Activated CD4-positive, alpha-beta T cell treated with anti-CD3 and anti-CD28 coated beads, Interleukin-2, amount 50 U/mL, for 4 hours (primary cell): ENCODE results near the gene MTSS2.

Experiments used
- DNase-seq, 2 experiments: peaks; one replicate each; pipeline ENCODE4 v3.0.0-alpha.2; 2020

The MTSS2 gene

DNA sequence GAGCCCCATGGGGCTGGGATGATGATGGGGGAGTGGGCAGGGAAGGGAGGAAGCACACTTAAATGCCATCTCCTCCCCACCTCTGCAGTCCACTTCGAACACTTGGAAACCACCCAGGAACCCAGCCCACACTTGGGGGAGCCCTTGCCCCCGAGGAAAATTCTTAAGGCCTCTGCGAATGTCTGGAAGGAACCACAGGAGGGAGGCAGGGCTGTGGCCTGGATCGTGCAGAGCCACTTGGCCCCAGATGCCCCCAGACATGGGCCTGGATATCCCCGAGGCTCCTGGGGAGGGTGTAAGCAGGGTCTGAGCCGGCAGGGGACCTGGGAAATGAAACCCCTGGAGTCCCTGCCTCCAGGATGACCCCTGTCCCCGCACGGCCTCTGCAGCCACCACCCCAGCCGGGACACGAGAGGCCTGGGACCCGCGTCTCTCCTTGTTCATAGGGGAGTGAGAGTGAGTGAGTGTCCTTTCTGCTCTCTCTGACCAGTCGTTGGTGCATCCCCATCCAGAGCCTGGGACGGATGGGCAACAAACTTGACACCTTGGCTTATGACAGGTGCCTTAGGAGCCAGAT is 11.8 kb upstream of the MTSS2 start:
- DNase-seq: no peak

DNA sequence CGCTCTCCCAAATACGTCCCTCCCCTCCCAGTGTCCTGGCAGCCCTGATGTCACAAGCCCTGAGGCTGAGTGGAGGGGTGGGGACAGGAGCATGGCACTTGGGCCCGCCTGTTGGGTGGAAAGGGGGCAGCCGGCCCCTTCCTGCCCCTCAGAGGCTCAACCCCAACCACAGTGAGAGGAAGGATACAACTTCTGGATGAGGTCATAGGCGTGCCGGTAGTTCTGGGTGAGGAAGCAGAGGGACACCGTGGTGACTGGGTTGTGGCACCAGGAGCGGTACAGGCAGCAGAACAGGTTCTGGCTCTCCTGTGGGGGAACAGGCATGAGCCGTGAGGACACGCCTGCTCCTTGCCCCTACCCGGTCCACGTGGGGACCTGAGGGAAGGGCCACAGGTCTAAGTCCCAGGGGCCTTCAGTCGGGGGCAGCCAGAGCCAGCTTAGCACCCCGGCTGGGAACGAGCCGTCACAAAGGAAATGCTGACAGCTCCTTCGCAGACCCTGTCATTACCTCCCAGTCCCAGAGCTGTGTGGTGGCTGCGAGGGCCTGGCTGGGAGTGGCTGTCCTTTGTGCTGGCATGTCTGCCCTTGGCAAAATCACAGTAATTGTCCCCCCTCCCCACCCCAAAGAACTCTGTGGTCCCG is 11.2 kb upstream of the MTSS2 start:
- no peak for DNase-seq

DNA sequence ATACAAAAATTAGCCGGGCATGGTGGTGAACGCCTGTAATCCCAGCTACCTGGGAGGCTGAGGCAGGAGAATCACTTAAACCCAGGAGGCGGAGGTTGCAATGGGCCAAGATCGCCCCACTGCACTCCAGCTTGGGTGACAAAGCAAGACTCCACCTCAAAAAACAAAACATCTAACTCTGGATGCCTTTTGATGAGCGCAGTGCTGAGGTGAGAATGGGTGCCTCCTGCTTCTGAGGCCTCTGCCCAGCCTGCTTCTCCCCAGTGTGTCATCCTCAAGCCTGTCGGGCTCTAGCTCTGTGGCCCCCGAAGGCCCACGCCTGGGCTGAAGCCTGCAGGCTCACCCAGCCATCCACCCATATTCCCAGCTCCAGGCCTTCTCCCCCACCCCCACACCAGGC is 10.5 kb upstream of the MTSS2 start:
- DNase-seq: no peak

DNA sequence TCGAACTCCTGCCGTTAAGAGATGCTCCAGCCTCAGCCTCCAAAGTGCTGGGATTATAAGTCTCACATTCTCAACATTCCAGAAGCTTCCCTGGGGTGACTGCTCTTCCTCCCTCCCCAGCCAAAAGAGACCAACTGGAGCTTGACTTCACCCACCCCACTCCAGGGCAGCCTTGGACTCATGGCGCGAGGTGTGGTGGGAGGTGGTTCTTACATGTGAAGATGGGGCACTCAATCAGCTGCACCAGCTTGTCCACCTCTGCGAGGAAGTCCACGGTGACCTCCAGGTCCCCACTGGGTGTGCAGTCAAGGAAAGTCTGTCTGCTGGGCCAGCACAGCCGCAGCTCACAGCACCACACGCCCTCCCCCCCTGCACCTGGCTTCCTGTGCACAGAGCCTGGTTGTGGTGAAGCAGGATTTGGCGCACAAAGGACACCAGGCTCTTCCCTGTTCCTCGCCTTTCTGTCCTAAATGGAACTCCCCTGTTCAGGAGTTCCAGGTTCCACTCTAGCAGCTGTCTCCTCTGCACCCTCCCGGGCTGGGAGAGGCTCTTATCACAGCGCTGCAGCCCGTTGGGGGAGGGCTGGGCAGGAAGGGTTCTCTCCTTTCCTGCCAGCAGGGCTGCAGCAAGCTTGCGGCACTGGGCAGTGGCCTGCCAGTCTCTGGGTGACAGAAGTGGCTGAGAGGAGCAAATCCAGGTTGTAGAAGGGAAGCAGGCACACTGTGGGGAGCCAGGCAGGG is 9.6 kb upstream of the MTSS2 start:
- no peak for DNase-seq

DNA sequence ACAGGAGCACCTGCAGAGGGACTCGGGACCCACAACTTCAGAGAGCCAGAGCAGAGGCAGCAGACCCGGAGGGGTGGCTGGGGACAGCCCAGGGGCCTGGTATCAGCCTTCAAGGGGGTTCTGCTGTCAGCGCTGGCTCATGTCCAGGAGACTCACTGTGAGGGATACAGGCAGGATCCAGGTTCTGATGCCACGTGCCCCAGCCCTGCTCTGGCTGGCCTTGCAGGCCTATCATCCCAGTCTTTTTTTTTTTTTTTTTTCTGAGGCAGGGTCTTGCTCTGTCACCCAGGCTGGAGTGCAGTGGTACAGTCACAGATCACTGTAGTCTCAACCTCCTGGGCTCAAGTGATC is 9.0 kb upstream of the MTSS2 start:
- DNase-seq: no peak

DNA sequence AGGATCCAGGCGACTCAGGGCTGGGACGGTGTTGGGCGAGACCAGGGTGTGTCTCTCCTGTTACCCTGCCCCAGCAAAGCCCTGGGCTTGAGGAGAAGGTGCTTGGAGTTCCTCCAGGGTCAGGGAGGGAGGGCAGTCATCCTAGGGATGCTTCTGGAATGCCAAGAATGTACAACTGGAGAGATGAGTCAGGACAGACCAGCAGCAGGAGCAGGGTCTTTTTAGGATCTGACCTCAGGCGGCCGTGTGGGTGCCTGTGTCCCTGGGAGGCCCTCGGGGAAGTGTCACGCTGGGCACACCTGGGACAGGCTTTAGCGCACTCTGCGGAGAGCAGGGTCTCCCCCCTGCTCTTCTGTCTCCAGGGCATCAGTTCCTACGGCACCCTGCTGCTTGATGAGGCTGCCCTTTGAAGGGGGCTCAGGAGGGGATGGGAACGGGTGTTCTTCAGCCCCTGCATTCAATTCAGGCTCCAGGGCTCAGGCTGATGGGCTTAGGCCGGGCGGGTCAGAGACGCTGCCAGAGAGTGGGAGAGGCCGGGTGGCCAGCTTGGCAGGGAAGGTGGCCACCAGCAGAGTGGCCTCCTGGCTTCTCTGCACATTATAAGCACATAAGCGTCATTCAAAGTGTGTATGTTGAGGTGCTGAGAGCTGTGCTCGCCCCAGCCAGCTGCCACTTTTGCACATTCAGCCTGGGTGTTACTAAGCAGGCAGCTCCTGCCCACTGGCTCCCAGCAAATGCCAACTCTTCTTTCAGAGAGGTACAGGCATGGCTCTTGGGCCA is 8.4 kb upstream of the MTSS2 start:
- DNase-seq: no peak

DNA sequence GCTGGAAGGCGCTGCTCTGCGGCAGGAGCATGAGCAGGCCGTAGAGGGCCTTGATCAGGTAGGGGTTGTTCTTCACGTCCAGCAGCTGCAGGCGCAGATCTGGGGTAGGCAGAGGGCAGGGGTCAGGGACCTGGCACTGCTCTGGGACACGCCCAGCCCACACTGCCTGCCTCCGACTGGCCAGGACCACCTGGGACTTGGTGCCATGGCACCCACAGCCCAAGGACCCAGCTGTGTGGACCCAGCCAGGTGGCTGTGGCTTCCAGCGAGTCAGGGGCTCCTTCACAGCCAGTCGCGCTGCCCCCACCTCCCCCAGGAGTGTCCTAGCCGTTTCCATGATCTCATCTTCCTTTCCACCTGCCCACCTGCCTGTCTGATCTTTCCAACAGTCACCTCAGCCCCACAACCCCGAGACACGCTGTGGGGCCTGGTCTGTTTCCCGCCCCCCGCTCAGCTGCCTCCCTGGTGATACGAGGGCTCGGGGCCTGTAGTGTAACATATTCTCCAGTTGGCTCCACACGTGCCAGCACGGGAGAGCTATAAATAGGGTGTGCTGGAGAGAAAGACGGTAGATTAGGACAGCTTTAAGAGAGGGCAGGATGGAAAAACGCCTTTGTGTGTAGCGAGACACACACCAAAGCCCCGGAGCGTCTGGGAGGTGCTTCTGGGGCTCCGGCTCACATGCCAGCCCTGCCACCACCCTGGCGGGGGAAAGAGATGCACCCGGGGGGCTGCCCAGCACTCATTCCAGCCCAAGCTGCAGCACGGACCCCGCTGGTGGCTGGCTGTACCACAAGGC is 7.2 kb upstream of the MTSS2 start:
- DNase-seq: no peak

DNA sequence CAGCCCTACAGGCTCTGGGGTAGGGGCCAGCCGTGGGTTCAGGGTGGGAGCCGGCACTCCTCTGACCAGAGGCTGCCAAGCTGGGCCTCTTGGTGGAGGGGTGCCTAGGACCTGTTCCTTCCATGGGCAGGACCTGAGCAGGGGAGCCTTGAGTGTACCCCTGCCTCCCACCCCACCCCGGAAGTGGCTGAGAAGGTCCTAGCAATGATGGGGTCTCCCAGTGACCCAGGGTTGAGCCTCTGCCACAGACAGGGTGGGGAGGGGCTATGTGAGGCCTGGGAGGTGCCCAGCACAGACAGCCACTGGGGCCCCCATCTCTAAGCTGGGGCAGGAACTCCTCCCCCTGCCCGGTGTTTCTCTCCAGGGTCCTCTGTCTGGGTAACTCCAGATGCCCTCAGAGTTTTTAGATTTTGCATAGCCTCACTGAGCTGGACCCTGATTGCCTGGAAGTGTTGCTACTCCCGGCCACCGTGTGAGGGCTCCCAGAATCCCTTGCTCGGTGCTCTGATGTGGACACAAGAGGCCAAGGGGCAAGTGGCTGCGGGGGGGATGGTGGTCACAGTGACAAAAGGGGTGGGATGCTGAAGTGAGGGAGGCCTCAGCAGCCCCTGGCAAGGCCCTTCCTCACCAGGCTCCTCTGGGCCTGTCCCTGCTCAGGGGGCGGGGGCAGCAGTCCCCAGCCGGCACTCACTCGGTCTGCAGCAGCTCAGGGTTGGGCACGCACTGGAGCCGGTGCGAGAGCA is 6.4 kb upstream of the MTSS2 start:
- no peak for DNase-seq

DNA sequence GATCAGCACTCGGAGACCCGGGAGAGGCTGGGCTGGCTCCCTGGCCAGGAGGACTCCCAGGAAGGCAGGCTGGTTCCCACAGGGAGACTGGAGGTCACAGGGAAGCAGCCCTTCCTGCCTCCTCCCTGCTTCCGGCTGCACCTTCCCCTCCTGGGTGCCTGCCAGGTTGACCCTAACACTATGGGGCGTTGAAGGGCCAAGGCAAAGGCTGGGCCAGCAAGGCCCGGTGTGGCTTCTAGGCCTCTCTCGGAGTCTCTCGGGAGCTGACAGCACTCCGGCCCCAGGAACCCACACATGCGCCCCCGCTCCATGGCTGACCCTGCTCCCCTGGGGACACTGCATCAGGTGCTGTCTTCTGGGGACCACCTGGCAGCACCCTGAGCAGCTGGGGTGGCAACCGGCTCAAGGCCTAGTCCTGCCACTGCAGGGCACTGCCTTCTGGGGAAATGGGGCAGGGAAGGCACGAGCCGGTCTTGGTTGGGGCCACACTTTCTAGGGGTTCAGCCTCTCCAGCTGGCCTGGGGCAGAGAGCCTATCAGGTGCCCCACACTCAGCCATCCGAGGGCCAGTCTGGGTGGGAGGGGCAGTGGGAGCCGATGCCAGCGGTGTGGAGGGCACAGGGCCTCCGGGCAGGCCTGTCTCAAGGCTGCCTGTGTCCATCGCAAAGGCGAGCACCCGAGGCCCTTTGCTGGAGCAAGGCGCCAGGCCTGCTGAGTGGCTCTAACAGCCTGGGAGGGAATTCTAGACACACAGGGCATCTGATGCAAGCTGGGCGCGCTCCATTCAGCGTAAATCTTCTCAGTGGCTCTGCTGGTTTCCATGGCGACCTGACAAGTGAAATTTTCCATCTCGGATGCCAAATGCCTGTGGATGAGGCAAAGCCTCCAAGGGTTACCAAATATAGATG is 5.6 kb upstream of the MTSS2 start:
- no peak for DNase-seq

DNA sequence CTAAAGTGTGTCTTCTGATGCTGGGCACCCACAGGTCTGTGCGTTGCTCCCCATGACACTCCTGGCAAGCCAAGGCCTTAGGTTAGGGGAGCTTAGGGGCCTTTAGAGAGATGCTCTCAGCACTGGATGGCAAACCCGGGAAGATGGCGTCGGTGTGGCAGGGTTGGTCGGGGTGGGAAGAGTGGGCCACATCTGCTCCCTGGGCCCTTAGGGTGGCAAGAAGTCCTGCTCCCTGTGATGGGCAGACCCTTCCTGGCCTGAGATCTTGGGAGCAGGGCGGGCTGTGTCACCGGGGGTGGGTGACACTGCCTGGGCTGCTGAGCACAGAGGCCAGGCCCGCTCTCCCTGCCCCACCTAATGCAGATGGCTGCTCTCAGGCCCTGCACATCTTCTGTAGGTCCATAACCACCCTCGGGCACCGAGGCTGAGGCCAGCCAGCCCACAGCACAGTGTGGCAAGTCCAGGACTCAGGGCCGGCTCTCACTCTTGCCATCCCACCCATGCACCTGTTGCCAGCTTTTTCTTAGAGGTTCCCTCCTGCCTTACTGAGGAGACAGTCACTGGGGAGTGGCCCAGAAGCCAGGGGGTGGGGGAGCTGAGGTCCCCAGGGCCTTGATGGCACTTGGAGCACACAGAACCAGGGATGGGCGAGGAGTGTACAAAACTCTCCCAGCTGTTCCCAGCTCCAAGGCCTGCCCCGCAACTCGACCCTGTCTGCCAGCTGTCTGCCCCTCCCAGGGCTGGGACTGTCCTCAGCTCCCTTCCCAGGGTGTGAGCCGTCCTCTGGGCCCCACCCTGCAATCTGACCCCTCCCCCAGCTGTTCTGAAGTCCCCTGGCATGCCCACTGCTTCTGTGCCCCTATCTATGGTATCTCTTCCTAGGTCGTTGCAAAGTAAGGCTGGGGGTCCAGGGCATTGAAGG is 4.4 kb upstream of the MTSS2 start:
- no peak for DNase-seq

DNA sequence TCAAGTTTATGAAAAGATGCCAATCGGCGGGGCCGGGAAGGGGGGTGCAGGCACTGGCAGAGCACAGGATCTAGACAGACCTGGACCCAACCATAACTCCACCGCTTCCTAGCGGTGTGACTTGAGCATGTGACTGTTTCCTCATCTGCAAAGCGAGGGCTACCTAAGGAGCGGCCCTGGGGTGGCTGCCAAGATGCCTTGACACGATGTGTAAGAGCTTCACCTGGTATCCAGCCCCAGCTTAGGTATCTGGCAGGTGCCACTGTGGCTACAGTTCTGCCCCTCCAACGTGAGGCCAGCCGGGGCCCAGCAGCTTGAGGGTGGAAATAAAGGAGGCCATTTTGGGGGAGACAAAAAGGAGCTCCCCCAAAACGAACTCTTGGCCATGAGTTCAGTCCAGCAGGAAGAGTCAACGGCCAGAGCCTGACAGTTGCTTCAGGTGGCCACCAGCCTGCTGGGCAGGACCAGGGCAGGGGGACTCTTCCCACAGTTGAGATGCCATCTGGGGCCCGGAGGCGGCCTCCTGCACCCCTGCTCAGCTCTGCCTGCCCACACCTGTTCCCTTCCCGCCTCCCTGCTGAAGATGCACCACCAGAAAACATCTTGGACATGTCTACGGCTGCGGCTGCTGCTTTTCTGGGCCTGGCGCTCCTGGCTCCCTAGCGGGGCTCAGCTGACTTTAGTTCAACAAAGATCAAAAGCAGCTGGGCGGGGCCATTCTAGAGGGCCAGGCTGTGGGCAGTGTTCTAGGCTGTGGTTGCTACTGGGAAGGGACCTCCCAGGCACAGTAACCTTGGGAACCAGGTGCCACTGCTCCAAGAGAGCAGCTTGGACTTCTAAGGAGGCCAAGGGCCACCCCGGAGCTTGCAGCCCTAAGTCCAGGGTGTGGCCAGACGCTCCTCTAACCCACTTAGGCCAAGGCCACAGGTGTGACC is 3.4 kb upstream of the MTSS2 start:
- no peak for DNase-seq

DNA sequence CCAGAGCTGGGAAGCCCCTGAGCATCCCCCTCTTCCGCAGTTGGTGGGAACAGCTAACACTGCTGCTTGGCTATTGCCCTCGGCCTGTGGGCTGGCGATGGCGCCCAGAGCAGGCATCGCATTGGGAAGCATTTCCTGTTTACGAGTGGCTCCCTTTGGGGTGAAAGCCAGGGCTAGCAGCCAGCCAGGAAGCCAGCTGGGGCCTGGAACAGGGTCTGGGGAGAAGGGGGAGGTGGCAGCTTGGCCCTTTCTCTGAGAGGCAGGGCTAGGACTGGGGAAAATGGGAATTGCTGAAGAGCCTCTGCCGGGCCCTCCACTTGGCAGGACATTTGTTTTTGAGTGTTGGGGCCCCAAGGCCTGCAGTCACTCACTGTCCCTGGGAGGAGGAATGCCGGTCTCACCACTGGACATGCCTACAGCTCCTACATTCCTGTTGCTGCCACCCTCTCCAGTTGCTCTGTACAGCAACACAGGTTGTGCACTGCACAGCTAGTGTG is 2.4 kb upstream of the MTSS2 start:
- DNase-seq: no peak

DNA sequence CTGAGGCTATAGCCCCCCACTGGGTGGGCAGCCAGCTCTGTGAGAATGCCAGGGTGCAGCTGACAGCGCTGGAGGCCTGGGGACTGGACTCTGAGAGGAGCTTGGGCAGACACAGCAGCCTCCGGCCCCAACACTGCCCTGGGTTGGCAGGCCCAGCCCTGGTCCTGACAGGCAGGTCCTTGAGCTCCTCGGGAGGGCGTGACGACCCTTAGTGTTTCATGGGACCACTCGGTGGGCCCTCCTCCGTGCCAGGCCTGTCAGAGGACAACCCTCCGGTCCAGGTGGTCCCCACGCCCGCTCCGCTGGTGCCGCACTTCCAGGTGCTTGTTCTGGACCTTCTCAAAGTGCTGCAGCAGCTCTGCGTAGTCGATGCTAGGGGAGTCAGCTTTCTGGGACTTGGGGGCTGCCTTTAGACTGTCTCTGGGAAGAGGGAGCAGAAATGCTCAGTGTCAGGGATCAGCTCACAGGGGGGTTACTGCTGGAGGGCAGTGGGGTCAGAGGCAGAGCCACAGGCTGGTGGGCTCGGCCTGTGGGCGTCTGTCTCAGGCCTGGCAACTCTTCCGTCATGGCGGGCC is 1.9 kb upstream of the MTSS2 start:
- no peak for DNase-seq

DNA sequence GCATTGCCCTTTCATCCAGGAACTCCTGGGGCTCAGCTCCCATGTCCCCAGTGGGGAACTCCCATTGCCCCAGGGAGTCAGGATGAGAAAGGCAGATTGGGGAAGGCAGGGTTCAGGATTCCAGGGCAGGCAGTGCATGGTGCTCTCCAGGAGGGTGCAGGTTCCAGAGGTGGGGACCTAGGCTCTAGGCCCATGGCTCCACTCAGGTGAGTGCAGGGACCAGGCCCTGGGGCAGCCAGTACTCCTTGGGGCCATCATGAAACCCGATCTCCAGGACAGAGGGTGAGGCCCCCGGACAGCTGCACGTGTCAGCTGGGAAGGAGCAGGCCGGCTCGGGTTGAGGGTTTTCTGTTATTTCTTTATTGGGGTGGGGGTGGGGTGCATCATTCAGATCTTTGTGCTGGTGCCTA is 1.3 kb upstream of the MTSS2 start:
- DNase-seq: no peak

DNA sequence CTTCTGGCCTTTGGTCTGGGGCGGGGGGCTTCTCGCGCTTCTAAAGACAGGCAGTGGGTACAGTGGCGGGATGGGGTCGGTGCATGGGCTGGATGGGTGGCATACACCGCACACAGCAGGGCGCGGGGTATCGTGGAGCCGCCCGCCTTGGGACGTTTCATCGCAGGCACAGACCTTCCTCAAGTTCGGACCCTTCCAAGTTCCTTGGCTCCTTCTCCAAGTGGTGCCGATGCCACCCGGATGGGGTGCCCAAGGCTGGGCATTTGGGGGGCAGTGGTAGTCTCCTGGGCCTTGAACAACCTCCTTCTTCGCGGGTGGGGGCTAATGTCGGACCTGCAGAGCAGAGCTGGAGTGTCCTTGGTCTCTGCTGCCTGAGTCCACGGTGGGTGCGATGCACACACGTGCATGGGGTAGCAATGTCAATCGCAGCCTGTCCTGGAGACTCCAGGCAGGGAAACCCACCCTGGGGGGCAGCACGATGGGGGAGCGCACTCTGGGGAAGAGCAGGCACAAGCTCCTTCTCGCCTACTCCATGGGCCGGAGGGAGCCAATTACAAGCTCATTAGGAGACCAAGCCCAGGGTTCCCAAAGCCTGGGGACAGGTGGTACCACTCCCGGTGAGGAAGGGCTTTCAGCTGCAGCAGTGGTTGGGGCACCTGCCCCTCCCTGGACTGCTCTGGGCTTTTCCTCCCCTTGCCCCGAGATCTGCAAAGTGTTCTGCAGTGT is 686 bp upstream of the MTSS2 start:
- DNase-seq: no peak

DNA sequence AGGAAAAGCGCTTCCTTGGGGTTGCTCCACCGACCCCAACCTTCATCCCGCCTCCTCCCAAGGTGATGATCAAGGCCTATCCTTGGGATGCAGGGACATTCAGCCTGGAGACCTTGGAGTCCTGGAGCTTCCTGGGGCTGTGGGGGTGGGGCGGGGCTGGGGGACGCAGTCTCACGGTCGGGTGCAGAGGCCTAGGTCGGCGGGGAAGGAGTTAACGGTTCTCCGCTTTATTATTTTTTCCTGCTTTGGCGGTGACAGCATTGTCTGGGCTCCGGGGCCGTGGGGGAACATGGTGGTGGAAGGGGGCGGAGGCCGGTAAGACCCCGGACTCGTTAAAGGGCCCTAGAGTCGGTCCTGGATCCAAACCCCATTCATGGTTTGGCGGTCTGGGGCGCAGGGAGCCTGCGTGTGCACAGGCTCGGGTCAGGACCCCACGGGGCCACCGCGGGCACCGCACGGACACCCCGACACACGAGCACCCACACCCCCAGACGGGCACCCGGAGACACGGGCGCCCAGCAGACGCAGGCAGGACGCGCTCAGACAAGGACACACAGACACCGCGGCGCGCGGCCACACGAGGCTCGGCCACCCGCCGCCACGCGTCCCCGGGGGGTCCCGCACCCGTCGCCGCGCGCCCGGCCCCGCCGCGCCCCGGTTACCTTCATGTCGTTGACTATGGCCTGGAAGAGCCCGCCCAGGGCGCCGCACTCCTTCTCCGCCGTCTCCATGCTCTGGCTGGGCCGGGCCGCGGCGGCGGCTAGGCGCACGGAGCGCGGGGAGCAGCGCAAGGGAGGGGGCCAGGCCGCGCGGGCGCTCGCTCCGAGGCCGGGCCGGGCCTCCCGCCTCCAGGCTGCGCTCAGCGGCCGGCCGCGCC is 554 bp downstream of the MTSS2 start:
- no peak for DNase-seq
